GM12865 (cell line): ENCODE data around the gene ROCK2.

ENCODE experiments used
- DNase-seq: peaks from one replicate; pipeline ENCODE4 v3.0.0; 2010; ENCODE audit warnings: low read depth
- H3K4me3 ChIP-seq: 2 replicates; pipeline ENCODE4 v1.5.1; 2011; ENCODE audit warnings: mild to moderate bottlenecking, low read depth, low read length, control low read depth
- CTCF ChIP-seq: IDR thresholded peaks from 2 replicates; pipeline ENCODE4 v1.5.1; 2011; ENCODE audit warnings: low read length, control low read depth, low read depth, inconsistent platforms; ENCODE audit not compliant: insufficient read depth; ENCODE audit errors: missing control alignments

ROCK2 gene

GRCh38 chr2:11133936-11134320, 210.5 kb downstream of the ROCK2 start:
- no peak overlapping the region for H3K4me3 ChIP-seq
- DNase-seq, result no peak
- no peak for TF ChIP-seq CTCF

- DNase-seq, result no peak
- no peak for TF ChIP-seq CTCF
- peak overlapping the region; percentile 50 for H3K4me3 ChIP-seq
Measured at GRCh38 chr2:11133238-11133935, 211.0 kb downstream of the ROCK2 start.

DNA sequence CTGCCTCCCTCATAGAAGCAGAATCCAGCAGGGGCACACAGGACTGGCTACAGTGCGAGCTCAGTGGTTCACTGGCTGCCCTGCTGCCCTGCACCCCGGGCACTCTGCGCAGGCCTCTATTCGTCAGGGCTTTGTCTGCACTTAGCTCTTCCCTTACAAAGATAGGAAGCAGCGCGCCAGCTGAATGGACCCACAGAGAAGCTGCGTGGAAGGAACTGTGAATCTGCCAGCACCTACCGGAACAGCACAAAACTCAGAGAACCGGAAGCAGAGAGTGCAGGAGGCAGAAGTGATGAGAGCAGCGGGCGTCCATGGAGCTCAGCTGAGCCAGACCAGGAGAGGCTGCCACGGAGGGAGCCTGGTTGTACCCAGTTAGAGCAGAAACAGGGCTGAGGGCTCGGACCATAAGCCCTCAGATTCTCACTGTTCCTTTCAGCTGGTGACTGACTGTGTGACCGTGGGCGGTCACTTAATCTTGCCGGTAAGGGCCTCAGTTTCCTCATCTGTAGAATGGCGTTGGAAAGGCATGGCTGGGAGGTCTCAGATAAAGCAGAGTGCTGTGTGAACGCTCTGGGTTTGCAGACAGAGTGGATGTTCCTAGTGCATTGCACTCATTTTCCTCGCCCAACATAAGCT, 212.3 kb downstream of the ROCK2 start:
- no peak overlapping the region for H3K4me3 ChIP-seq
- no peak for TF ChIP-seq CTCF
- no peak for DNase-seq

- TF ChIP-seq CTCF, result no peak
- no peak overlapping the region for H3K4me3 ChIP-seq
- DNase-seq, result no peak
Measured at GRCh38 chr2:11131166-11131920, 213.1 kb downstream of the ROCK2 start.
